HCT116 (cell line): ENCODE results near the gene ZNF135.

Experiments
- CEBPB ChIP-seq: IDR thresholded peaks from 2 replicates; pipeline ENCODE4 v1.6.1; 2012; ENCODE audit warnings: low read depth
- CTCF ChIP-seq, 3 experiments: fragments of 200-600 bp in 1 of 3; sonication (generic) in 1 of 3; IDR thresholded peaks in 2 of 3; conservative IDR thresholded peaks in 1 of 3; 2 replicates each; pipeline ENCODE4 v1.5.1; 2012 to 2017; ENCODE audit warnings: low read depth in 2 of 3, low read length in 2 of 3, antibody characterized with exemption in 1 of 3, borderline replicate concordance in 1 of 3, control low read depth in 1 of 3, mild to moderate bottlenecking in 1 of 3, mixed read lengths in 1 of 3, mixed run types in 1 of 3, moderate library complexity in 1 of 3; ENCODE audit not compliant: insufficient read depth in 1 of 3
- EZH2phosphoT487 ChIP-seq: fragments of 200-600 bp; IDR thresholded peaks from 2 replicates; pipeline ENCODE4 v1.6.1; 2018; ENCODE audit warnings: antibody characterized with exemption, borderline replicate concordance
- JUND ChIP-seq: IDR thresholded peaks from 2 replicates; pipeline ENCODE4 v1.6.1; 2012
- POLR2A ChIP-seq: IDR thresholded peaks from 2 replicates; pipeline ENCODE4 v1.7.0; 2011; ENCODE audit warnings: borderline replicate concordance; ENCODE audit not compliant: insufficient read depth, insufficient read length; ENCODE audit errors: extremely low read depth
- YY1 ChIP-seq: IDR thresholded peaks from 2 replicates; pipeline ENCODE4 v1.6.1; 2011; ENCODE audit warnings: low read length, low read depth, moderate library complexity, mild to moderate bottlenecking; ENCODE audit not compliant: insufficient replicate concordance; ENCODE audit errors: extremely low read depth
- ZBTB33 ChIP-seq: IDR thresholded peaks from 2 replicates; pipeline ENCODE4 v1.6.1; 2011; ENCODE audit warnings: mild to moderate bottlenecking, low read length, moderate library complexity; ENCODE audit not compliant: insufficient replicate concordance; ENCODE audit errors: extremely low read depth
- ZFX ChIP-seq: fragments of 450-650 bp; IDR thresholded peaks from 2 replicates; pipeline ENCODE4 v1.6.1; 2017
- ZNF274 ChIP-seq: fragments of 200-500 bp; sonication (Bioruptor generic); IDR thresholded peaks from 2 replicates; pipeline ENCODE4 v1.6.1; 2014; ENCODE audit warnings: mild to moderate bottlenecking, low read depth, low read length, inconsistent platforms
- TF ChIP-seq, protein P1 (sequence below): IDR thresholded peaks from 2 replicates; pipeline ENCODE4 v1.6.1; 2012
- TF ChIP-seq, protein P2 (sequence below): IDR thresholded peaks from 2 replicates; pipeline ENCODE4 v1.6.1; 2012; ENCODE audit warnings: low read depth

GRCh38 chr19:58022283-58022660 is 36.8 kb upstream of the ZNF135 start:
- TF ChIP-seq ZFX (no peak), CTCF (IDR thresholded peaks at IDR 0.05 in 2 of 3, conservative IDR thresholded peaks at IDR 0.05 in 1 of 3; ENCODE audit: borderline replicate concordance in 1 of 3, insufficient read depth in 1 of 3, low read depth in 2 of 3, low read length in 2 of 3) (no peak), POLR2A (no peak), JUND (no peak), CEBPB (no peak), YY1 (no peak), ZNF274 (no peak), EZH2phosphoT487 (no peak), ZBTB33 (no peak)
- TF ChIP-seq, protein P1, sequence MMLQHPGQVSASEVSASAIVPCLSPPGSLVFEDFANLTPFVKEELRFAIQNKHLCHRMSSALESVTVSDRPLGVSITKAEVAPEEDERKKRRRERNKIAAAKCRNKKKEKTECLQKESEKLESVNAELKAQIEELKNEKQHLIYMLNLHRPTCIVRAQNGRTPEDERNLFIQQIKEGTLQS: no peak
- TF ChIP-seq, protein P2, sequence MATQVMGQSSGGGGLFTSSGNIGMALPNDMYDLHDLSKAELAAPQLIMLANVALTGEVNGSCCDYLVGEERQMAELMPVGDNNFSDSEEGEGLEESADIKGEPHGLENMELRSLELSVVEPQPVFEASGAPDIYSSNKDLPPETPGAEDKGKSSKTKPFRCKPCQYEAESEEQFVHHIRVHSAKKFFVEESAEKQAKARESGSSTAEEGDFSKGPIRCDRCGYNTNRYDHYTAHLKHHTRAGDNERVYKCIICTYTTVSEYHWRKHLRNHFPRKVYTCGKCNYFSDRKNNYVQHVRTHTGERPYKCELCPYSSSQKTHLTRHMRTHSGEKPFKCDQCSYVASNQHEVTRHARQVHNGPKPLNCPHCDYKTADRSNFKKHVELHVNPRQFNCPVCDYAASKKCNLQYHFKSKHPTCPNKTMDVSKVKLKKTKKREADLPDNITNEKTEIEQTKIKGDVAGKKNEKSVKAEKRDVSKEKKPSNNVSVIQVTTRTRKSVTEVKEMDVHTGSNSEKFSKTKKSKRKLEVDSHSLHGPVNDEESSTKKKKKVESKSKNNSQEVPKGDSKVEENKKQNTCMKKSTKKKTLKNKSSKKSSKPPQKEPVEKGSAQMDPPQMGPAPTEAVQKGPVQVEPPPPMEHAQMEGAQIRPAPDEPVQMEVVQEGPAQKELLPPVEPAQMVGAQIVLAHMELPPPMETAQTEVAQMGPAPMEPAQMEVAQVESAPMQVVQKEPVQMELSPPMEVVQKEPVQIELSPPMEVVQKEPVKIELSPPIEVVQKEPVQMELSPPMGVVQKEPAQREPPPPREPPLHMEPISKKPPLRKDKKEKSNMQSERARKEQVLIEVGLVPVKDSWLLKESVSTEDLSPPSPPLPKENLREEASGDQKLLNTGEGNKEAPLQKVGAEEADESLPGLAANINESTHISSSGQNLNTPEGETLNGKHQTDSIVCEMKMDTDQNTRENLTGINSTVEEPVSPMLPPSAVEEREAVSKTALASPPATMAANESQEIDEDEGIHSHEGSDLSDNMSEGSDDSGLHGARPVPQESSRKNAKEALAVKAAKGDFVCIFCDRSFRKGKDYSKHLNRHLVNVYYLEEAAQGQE: no peak
